GM18499 (cell line): ENCODE data around the gene KRT86.

Experiments used
- ATAC-seq: cut with Tn5 transposase; IDR thresholded peaks from one replicate; pipeline ENCODE4 v1.9.1; 2021; ENCODE audit warnings: moderate number of reproducible peaks; ENCODE audit not compliant: insufficient read depth, unreplicated experiment

KRT86 gene

DNA sequence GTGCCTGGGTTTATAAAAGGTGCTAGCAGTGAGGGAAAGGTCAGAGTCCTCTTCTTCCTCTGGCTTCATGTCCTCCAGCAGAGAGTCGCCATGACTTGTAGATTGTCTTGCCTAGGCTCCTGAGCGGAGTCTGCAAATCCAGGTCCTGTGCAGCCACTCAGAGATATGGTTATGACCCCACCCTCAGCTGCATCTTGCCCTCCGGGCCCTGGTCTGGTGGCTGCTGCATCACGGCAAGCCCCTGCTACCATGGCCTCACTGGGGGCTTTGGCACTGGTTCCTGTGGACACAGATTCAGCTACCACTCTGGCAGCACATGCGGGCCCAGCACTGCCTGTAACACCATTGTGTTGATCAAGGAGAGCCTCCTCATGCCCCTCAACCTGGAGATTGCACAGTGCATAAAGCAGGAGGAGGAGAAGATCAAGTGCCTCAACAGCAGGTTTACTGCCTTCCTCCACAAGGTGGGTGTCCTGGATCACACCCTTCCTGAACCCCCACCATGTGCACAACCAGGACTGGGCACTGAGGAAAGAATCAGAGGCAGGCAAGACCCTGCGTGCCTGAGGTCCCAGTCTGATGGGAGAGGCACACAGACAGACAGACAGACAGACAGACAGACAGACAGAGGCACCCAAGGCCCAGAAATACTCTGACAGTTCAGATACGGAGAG is 10.5 kb upstream of the KRT86 start:
- no peak for ATAC-seq

GRCh38 chr12:52264435-52264825 is 10.0 kb upstream of the KRT86 start:
- ATAC-seq = no peak

DNA sequence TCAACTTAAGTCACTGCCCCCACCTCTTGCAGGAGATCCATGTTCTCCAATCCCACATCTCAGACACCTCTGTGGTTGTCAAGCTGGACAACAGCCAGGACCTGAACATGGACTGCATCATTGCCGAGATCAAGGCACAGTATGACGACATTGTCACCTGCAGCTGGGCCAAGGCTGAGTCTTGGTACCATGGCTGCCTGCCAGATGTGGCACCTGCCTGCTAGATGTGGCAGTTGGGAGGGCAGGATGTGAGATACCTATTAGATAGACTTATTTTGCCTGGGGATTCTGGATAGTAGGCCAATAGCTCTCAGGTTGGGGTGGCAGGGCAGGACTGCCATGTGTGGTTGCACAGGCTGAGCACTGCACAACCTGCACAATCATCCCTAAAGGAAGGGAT is 7.9 kb upstream of the KRT86 start:
- no peak for ATAC-seq

- ATAC-seq = no peak
Measured at GRCh38 chr12:52267266-52267665, 7.2 kb upstream of the KRT86 start.

GRCh38 chr12:52267699-52268098 is 6.7 kb upstream of the KRT86 start:
- no peak for ATAC-seq

DNA sequence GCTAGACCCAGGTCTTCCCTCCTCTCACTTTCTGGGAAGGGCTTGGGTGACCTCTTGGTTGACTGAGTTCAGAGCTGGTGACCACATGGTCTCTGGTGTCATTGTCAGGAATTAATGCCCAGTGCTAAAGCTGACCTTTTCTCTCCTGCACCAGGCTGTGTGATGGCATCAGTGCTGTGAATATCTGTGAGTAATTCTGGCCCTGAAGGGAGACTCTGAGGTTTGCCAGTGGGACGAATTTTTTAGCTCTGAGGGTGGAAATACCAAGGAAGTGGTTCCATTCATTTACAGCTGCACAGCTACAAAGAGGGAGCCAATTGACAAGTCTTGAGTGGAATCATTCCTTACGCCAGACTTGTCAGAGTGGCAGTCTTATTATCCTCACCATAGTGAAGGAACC is 6.2 kb upstream of the KRT86 start:
- no peak for ATAC-seq

GRCh38 chr12:52270541-52271070 is 3.8 kb upstream of the KRT86 start:
- ATAC-seq = no peak

GRCh38 chr12:52271158-52271557 is 3.3 kb upstream of the KRT86 start:
- no peak for ATAC-seq

DNA sequence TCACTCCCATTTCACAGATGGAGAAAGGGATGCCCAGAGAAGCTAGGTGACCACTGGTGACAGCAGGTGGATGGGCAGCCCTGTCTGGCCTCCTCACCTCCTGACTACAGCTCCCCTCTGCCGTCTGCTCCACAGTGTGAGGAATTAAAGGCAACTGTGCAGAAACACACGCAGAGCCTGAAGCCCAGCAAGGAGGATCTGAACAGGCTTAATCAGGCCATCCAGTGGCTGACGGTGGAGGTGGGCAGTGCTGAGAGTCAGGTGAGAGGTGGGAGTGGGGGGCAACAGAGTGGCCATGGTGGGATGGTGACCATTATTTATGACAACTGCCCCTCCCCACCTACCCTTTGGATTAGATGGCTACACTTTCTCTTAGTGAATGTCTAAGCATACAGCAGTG is 1.2 kb downstream of the KRT86 start:
- no peak for ATAC-seq

DNA sequence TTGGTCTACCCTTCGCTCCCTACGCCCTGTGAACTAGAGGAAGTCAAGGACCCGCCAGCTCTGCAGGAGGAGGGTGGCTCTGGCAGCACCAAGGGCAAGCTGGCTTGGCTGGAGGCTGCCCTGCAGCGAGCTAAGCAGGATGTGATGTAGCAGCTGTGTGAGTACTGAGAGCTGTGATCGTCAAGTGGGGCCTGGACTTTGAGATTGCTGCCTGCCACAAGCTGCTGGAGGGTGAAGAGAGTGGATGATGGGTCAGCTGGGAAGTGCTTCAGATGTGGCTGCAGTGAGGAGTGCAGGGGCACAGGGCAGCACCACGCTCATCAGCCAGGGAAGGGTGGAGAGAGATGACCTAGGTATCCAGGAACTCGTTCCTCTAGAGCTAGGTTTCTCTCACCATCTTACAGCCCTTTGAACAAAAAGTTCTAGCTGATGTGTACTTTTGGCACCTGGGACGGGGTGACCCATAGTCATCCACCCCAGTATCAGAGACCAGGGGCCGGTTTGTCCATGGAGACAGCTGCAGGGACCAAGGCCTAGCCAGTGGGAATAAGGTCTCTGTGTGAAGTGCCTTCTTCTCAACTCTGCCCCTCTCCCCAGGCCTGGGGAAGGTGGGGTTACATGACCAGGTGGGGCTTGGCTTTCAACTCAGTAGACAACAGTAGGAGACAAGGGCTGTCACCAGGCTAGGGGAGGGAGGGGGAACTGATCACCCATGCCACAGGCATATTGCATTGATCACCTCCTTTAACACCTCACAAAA is 3.2 kb downstream of the KRT86 start:
- ATAC-seq = no peak

DNA sequence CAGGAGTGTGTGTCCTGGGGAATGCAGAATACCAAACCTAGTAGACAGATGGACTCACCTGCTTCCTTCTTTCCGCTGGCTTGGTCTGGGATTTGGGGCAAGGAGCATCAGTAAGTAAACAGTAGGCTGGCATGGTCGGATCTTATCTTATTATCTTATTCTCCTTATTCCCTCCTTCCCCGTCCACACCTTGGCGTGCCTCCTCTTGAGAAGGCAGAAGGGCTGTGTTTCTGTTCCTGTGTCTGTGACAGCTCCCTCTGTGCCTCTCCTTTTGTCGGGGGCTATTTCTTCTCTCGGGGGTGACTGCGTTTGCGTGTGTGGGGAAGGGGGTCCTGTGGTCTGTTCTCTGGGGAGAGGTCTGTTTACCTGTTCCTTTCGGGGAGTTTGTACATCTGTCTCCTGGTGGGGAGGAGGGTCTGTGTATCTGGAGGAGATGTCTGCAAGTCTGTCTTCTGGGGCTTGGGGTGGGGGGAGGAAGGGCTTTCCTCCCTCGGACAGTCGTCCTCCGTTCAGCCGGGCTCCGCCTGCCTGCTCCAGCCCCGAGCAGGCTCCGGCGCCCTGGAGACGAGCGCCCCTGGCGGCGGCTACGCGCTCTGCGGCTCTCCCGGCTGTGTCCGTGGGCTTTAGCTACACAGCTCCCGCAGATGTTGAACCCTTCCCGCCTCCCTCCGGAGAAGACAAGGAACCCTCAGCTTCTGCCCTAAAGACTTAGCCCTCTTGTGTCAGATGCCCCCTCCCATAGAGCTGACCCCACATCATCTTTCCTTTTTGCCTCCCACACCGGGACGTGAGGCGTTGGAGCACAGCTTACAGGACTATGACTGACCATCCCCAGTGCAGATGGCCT is 4.4 kb downstream of the KRT86 start:
- ATAC-seq = no peak

GRCh38 chr12:52279422-52280318 is 5.2 kb downstream of the KRT86 start:
- no peak for ATAC-seq

DNA sequence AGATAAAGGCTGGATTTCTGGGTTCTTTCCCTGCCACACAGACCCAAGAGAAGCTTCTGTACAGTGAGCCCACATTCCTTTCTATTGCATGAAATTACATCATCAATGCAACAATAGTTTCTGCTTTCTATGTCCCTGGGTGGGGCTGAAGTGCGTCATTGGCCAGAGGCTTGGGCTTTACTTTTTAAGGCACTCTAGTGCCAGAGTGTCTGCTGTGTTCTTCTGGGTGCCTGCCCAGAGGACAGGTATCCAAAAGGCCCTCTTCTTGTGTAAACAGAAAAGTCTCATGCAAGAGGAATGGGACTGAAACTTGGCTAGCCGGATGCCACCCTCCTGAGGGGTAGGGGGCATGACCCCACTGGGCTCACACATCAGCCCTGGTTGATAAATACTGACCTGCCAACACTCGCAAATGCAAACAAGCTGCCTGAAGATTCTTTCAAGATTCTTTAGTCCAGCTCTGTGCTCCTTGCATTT is 5.9 kb downstream of the KRT86 start:
- no peak for ATAC-seq

DNA sequence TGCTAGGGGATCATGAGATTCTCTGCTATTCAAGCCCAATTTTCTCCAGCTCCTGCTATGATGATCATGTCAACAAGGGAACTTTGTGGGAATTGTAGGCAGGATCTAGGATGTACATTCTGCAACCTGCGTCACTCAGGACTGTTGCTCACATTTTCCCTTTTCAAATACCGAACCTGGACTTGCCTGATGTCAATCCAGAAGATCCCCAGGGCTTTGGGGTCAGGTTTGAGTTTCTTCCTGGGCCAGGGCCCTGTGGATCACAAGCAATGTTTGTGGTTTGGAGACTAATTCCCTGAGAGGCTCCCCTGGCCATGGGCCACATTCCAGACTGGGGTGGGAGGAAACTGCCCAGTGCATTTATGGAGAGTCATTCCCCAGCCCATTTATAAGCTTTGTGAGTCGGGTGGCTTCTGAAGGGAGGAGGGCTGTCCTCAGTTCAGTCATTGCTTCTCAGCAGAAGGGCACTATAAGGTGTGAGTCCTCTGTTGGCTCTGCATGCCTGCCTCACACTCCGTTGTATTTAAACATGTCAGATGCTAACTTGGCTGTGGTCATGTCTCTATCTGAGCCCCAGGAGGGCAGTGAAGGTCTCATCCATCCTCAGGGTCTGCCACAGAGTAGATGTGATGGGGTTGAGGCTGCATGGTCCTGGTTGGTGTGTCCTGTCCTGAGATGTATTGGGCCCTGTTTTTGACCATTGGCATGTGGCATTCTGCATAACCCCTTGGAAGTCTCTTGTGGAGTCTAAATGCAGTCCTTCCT is 6.5 kb downstream of the KRT86 start:
- no peak for ATAC-seq

GRCh38 chr12:52284562-52285171 is 10.2 kb downstream of the KRT86 start:
- ATAC-seq = no peak

DNA sequence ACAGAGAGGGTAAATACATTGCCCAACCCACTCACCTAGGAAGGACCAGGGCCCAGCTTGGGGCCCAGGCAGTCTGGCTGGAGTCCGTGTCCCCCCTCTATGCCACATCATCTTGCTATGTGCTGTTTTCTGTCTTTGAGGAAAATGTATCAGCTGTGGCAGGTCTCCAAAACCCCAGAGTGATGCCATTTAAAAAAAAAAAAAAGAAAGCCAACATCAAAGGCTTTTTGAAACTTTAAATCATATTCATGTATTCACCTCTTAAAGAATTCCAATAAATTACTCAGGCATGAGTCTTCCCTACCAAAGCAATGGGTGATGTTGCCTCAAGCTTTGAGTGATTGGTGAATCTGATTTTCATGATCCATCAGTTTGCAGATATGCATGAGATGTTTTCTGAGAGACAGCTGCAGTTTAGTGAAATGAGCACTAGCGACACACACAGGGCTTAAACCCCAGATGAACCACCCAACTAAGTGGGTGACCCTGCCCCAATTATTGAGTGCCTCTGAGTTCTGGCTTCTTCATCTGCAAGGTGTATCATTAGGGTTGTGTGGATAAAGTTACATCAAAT is 10.8 kb downstream of the KRT86 start:
- ATAC-seq = no peak

DNA sequence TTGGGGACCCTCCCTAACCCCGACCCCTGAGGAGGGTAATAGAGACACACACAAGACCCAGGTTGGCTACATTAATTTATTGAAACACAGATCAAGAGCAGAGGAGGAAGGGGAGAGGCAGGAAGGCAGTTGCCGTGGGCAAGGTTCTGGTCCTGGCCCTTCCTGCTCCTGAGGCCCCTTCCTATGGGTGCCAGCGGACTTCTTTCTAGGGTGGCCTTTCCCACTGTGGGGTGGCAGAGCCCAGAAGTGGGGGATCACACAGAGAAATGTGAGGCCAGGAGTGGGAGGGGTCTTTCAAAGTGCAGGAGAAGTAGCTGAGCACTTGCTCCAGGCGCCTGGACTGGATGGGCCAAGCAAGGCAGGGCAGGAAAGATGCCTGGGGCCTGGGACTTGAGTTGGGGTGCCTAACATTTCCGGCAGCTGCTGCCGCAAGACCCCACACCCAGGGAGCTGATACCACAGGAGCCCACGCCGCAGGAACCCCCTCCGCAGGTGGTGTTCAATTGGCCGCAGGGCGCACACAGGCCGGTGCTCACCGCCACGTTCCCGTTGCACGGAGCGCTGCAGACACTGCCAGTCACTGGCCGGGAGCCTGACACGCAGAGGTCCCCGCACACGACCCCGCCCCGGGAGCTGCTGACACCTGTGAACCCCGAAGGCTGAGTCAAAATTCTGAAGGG is 11.5 kb downstream of the KRT86 start:
- no peak for ATAC-seq
